ENCODE results near the gene HYCC1. TPM values are rescaled to one million over a fixed set of nuclear protein-coding genes. Genes with fewer than 3 reads are reported as not detected.
A peak's percentile ranks its signal among the peaks of the same experiment; 100 is the strongest.
"Not testable (repeated sequence)": the region's sequence is repeated elsewhere in the genome, so short reads cannot be mapped to it uniquely, and the experiment has no call there.

HYCC1 gene
- 4.0 TPM for total RNA-seq

- DNase-seq (ENCODE audit: low read depth in 2 of 3, low spot score in 2 of 3): peak; percentile 93 to 99 (median 98)
Measured at GRCh38 chr7:23013715-23014649, at the start of gene HYCC1. Gene HYCC1 (minus strand): TSS chr7:23014130. CDS start chr7:22991111, 23,019 bp downstream.

GRCh38 chr7:23062452-23062851, 48.5 kb upstream of the HYCC1 start:
- DNase-seq (ENCODE audit: low read depth in 2 of 3, low spot score in 2 of 3): no peak

- no peak for DNase-seq (ENCODE audit: low read depth in 2 of 3, low spot score in 2 of 3)
Measured at GRCh38 chr7:23061327-23061726, 47.4 kb upstream of the HYCC1 start.

- DNase-seq (ENCODE audit: low read depth in 2 of 3, low spot score in 2 of 3): no peak
Measured at GRCh38 chr7:23058408-23059096, 44.6 kb upstream of the HYCC1 start.

GRCh38 chr7:23055582-23056178, 41.8 kb upstream of the HYCC1 start:
- DNase-seq (ENCODE audit: low read depth in 2 of 3, low spot score in 2 of 3): peak; percentile 22 to 85 (median 63)

- DNase-seq (ENCODE audit: low read depth in 2 of 3, low spot score in 2 of 3): not testable (repeated sequence)
Measured at GRCh38 chr7:23051124-23051485, 37.2 kb upstream of the HYCC1 start.

- not testable (repeated sequence) for DNase-seq (ENCODE audit: low read depth in 2 of 3, low spot score in 2 of 3)
Measured at GRCh38 chr7:23046336-23046735, 32.4 kb upstream of the HYCC1 start.

GRCh38 chr7:23045086-23045485, 31.2 kb upstream of the HYCC1 start:
- DNase-seq (ENCODE audit: low read depth in 2 of 3, low spot score in 2 of 3): not testable (repeated sequence)

- DNase-seq (ENCODE audit: low read depth in 2 of 3, low spot score in 2 of 3): no peak
Measured at GRCh38 chr7:23044581-23044980, 30.7 kb upstream of the HYCC1 start.

GRCh38 chr7:23043441-23043840, 29.5 kb upstream of the HYCC1 start:
- no peak for DNase-seq (ENCODE audit: low read depth in 2 of 3, low spot score in 2 of 3)

GRCh38 chr7:23039674-23040073, 25.7 kb upstream of the HYCC1 start:
- not testable (repeated sequence) for DNase-seq (ENCODE audit: low read depth in 2 of 3, low spot score in 2 of 3)

- not testable (repeated sequence) for DNase-seq (ENCODE audit: low read depth in 2 of 3, low spot score in 2 of 3)
Measured at GRCh38 chr7:23035542-23036371, 21.8 kb upstream of the HYCC1 start.

GRCh38 chr7:23027261-23027660, 13.3 kb upstream of the HYCC1 start:
- no peak for DNase-seq (ENCODE audit: low read depth in 2 of 3, low spot score in 2 of 3)

- DNase-seq (ENCODE audit: low read depth in 2 of 3, low spot score in 2 of 3): no peak
Measured at GRCh38 chr7:23026164-23026563, 12.2 kb upstream of the HYCC1 start.

- DNase-seq (ENCODE audit: low read depth in 2 of 3, low spot score in 2 of 3): no peak
Measured at GRCh38 chr7:23024454-23024853, 10.5 kb upstream of the HYCC1 start.

GRCh38 chr7:23022851-23023250, 8.9 kb upstream of the HYCC1 start:
- no peak for DNase-seq (ENCODE audit: low read depth in 2 of 3, low spot score in 2 of 3)

GRCh38 chr7:23022258-23022769, 8.4 kb upstream of the HYCC1 start:
- no peak for DNase-seq (ENCODE audit: low read depth in 2 of 3, low spot score in 2 of 3)

- DNase-seq (ENCODE audit: low read depth in 2 of 3, low spot score in 2 of 3): no peak
Measured at GRCh38 chr7:23021596-23021995, 7.7 kb upstream of the HYCC1 start.

GRCh38 chr7:23020742-23021401, 6.9 kb upstream of the HYCC1 start:
- DNase-seq (ENCODE audit: low read depth in 2 of 3, low spot score in 2 of 3): no peak

- DNase-seq (ENCODE audit: low read depth in 2 of 3, low spot score in 2 of 3): no peak
Measured at GRCh38 chr7:23018750-23019149, 4.8 kb upstream of the HYCC1 start.

Data from hematopoietic multipotent progenitor cell (in vitro differentiated cells).